HG03469 (cell line): ENCODE results near the gene ZBTB5.
"Not testable (repeated sequence)": the region's sequence is repeated elsewhere in the genome, so short reads cannot be mapped to it uniquely, and the experiment has no call there.

ENCODE experiments used
- ATAC-seq: cut with Tn5 transposase; IDR thresholded peaks from one replicate; pipeline ENCODE4 v1.9.1; 2021; ENCODE audit warnings: mild to moderate bottlenecking, moderate library complexity, moderate number of reproducible peaks; ENCODE audit not compliant: unreplicated experiment

The ZBTB5 gene

GRCh38 chr9:37465249-37466036 lies at the start of gene ZBTB5:
Gene ZBTB5, minus strand, starts transcription at chr9:37465450. Its CDS starts 22,899 bp downstream, at chr9:37442551.
- peak; percentile 74 for ATAC-seq

DNA sequence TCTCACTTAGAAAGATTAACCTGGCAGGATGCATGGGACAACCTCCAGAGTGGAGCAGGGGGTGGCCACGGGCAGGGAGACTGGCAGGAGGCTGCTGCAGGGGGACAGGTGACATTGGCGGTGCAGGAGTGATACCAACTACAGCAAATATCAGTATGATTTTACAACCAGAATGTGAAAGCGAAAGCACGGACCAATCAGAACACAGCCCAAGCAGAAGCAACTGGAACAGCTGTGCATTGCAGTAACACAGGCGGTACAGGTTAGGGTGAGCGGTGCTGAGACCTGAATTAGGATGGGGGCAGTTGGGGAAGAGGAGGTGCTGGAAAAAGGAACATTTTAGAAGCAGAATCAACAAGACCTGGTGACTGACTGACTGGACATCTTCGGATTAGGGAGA lies 49.7 kb upstream of the ZBTB5 start:
- no peak for ATAC-seq

GRCh38 chr9:37514415-37514814 lies 49.2 kb upstream of the ZBTB5 start:
- not testable (repeated sequence) for ATAC-seq

DNA sequence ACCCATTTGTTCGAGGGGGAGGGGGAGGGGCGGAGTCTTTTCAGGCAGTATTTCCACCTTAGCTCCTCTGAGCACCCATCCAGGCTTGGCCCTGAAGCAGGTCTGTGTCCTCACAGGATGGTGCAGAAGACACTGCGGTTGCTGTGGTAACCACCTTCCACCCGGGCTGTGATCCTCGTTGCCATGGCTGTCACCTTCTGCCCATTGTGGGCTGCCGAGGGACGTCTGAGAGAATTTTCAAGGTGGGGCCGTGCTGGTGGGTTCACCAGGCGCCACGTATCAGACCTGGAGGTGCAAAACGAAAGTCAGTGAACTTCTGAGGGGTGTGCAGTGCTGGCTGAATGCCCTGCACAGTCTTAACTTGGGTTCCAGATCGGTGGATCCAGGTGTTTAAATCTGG lies 47.2 kb upstream of the ZBTB5 start:
- ATAC-seq, result no peak

- ATAC-seq, result no peak
Measured at GRCh38 chr9:37511016-37512010, 46.1 kb upstream of the ZBTB5 start.

- not testable (repeated sequence) for ATAC-seq
Measured at GRCh38 chr9:37510053-37510452, 44.8 kb upstream of the ZBTB5 start.

DNA sequence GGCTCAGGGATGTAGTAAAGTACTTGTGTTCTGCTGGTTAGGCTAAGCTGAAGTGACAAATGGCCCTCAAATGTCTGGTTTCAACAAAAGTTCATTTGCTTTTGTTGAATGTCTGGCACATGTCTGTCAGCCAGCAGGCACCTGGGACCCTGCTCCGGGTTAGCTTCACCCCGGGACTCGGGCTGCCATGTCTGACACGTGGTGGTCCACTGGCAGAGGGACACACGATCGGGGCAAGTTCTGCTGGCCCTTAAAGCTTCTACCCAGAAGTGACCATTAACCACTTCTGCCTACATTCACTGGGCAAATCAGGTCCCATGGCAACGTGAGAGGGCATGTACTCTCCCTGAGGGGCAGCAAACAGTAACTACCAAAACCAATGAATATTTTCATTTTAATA lies 44.3 kb upstream of the ZBTB5 start:
- ATAC-seq, result no peak

GRCh38 chr9:37508834-37509206 lies 43.6 kb upstream of the ZBTB5 start:
- no peak for ATAC-seq

GRCh38 chr9:37508135-37508833 lies 43.0 kb upstream of the ZBTB5 start:
- ATAC-seq, result no peak

- ATAC-seq, result no peak
Measured at GRCh38 chr9:37507566-37508134, 42.4 kb upstream of the ZBTB5 start.

- no peak for ATAC-seq
Measured at GRCh38 chr9:37504605-37505004, 39.4 kb upstream of the ZBTB5 start.

DNA sequence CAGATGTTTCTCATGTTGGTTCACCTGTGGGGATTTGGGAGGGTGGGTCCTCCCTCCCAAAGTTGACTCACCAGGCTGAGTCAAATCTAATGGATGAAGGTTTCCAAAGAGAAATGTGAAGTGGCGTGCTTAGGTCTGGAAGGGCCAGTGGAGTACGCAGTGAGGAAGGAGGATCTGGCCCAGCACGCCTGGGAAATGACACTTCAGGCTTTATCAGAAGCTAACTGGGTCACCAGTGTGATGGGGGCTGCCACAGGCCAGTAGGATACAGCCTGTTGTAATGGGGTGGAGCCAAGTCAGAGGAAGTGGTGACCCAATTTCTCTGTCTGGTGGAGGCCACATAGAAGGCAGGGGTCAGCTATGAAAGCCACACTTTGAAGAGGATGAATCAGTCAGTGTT lies 38.5 kb upstream of the ZBTB5 start:
- no peak for ATAC-seq

DNA sequence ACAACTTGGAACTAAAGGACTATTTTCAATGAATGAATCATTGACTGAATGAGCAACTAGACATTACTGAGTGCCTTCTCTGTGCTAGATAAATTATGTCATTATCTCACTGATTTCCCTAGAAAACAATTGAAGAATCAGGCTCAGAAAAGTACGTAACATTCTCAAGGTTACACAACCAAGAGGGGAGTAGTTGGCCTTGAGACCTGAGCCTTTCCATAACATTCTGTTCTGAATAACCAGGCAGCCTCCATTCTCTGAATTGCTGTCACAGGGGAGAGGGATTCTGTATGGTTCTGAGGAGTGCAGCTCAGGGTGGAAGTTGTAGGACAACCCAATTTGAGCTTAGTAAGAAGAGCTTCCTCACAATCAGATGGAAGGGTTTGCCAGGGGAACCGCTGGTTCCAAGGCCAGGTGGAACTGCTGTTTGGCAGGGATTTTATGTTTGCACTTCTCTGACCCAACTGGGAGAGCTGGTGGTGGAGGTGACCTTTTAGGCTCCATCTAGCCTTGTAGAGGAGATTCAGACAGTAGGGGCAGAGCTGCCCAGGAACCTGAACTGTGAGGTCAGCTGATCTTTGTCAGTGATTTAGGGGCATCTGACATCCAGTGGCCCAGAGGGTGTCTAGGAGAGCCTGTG lies 36.8 kb upstream of the ZBTB5 start:
- no peak for ATAC-seq

GRCh38 chr9:37499297-37499696 lies 34.0 kb upstream of the ZBTB5 start:
- no peak for ATAC-seq

DNA sequence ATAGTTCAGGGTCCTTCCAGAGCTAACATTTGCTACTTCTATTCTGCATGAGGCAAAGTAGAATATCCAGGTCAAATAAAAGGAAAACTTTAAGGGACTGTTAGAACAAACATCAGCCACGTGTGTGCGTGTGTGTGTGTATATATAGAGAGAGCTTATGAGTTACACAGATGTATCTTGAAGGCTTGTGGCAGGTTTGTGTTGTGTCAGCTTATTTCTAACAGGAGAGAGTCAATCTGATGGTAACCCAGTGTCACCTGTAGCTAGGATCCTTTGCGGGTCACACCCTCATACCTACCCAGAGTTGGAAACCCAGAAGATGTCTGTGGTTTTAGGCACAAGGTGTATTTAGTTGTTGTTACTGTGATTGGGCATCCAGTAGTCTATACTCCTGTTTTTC lies 33.2 kb upstream of the ZBTB5 start:
- no peak for ATAC-seq

GRCh38 chr9:37497320-37497719 lies 32.1 kb upstream of the ZBTB5 start:
- ATAC-seq, result no peak

GRCh38 chr9:37496020-37496419 lies 30.8 kb upstream of the ZBTB5 start:
- no peak for ATAC-seq

DNA sequence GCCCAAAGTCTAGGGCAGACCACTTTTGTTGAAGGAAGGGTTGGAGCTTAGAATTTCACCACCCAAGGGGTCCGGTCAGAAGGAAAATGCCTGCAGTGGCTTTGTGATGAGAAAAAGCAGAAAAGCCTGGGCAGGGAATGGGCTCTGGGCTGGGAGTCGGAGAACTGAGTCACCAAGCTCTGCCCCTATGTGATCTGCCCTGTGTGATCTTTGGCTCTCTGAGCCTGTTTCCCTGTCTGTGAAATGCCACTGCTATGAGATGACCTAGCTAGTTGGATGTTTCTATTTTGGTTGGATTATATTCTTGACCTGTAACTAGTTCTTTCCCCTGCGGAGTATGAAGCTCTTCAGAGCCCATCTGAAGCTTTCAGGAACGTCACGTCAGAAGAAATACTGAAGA lies 30.3 kb upstream of the ZBTB5 start:
- no peak for ATAC-seq

DNA sequence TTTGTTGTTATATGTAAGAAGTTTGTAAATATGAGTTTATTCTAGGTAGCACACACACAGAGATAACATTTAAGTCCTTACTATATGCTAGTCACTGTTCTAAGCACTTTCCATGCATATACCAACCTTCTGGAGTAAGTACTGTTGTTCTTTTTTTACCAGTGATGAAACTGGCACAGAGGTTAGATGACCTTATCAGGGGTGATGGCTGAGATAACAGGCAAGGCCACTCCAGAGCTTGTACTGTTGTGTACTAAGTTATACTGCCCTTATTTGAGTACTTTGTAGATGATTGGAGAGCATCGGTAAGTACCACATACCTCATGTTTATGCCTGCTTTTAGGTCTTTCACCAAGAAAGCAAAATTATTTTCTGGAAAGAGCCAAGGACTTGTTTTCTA lies 26.7 kb upstream of the ZBTB5 start:
- no peak for ATAC-seq
